NCI-H446 treated with DMSO at 0.1 percent for 48 hours (cell line): Measurements from ENCODE around the gene TLR10.

Experiments used
- DNase-seq: peaks from one replicate; lab custom pipeline; 2025; lab: John Stamatoyannopoulos, UW

Gene TLR10

GRCh38 chr4:38728631-38729141 is 54.1 kb downstream of the TLR10 start:
- no peak for DNase-seq

- DNase-seq = no peak
Measured at GRCh38 chr4:38724475-38724808, 58.3 kb downstream of the TLR10 start.

- no peak for DNase-seq
Measured at GRCh38 chr4:38723726-38724474, 58.9 kb downstream of the TLR10 start.

GRCh38 chr4:38723114-38723513 is 59.7 kb downstream of the TLR10 start:
- DNase-seq = no peak
